ENCODE results near the gene ITIH1. TPM values are rescaled to one million over a fixed set of nuclear protein-coding genes. Genes with fewer than 3 reads are reported as not detected.

Gene ITIH1
- total and polyA plus RNA-seq, 9 of the 15 experiments (the other 6 are each of a cell fraction or from before 2014, with no cell fraction given) = 0.31 TPM; not detected in 8

GRCh38 chr3:52742418-52743041, 34.9 kb upstream of the ITIH1 start (continued):
- TF ChIP-seq, protein P1, sequence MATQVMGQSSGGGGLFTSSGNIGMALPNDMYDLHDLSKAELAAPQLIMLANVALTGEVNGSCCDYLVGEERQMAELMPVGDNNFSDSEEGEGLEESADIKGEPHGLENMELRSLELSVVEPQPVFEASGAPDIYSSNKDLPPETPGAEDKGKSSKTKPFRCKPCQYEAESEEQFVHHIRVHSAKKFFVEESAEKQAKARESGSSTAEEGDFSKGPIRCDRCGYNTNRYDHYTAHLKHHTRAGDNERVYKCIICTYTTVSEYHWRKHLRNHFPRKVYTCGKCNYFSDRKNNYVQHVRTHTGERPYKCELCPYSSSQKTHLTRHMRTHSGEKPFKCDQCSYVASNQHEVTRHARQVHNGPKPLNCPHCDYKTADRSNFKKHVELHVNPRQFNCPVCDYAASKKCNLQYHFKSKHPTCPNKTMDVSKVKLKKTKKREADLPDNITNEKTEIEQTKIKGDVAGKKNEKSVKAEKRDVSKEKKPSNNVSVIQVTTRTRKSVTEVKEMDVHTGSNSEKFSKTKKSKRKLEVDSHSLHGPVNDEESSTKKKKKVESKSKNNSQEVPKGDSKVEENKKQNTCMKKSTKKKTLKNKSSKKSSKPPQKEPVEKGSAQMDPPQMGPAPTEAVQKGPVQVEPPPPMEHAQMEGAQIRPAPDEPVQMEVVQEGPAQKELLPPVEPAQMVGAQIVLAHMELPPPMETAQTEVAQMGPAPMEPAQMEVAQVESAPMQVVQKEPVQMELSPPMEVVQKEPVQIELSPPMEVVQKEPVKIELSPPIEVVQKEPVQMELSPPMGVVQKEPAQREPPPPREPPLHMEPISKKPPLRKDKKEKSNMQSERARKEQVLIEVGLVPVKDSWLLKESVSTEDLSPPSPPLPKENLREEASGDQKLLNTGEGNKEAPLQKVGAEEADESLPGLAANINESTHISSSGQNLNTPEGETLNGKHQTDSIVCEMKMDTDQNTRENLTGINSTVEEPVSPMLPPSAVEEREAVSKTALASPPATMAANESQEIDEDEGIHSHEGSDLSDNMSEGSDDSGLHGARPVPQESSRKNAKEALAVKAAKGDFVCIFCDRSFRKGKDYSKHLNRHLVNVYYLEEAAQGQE (IDR thresholded peaks at IDR 0.05; ENCODE audit: borderline replicate concordance) = peak; percentile 55; the same call in 1 of the 2 replicates
- TF ChIP-seq, protein P1 (CRISPR knock-in tag; IDR thresholded peaks at IDR 0.05; ENCODE audit: low read depth) = no peak
